Measurements from ENCODE around the gene ZFYVE28. TPM values are rescaled to one million over a fixed set of nuclear protein-coding genes. Genes with fewer than 3 reads are reported as not detected.

Gene ZFYVE28
- total and polyA plus RNA-seq, 2 experiments from 2014 or later: 4.6 to 9.6 TPM

DNA sequence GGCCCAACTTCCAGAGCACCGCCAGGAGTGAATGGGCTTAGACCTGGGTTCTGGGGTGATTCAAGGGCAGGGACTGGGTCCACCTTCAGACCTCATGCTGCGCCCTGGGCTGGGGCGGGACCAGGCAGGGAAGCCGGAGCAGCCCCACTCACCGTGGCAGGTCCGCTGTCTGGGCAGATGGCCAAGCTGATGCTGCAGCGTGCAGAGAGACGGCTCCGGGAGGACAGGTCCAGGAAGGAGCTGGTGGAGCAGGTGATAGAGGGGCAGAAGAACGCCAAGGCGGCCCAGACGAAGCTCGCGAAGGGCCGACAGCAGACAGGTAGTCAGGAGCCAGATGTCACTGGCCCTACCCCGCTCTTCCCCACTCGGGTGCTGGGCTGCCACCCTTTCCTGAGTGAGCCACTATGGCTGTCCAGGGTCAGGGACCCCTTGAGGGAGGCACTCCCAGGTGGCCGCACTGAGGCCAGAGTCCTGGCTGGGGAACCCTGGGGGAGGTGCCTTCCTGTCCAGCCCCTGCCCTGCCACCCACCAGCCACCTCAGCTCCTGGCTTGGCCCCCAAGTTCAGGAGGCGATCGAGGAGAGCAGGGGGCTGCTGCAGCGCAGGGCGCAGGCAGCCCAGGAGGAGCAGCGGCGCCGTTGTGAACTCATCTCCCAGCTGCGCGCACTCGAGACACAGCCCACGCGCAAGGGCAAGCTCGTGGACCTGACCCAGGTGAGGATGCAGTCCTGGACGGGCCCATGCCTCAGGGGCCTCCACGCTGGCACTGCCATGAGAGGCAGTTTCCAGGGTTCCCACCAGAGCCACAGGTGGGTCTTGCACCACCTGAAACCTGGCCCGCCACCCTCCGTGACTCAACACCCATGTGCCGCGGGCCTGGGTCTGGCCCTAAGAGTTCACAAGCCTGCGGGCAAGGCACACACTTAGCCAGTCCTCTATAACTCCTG, 40.4 kb upstream of the ZFYVE28 start:
- 76 to 78% methylated on average over 33 to 38 of the region's 38 CpGs for WGBS, 2 experiments (ENCODE audit: low coverage in 1 of 2, low lambda C conversion rate in 2 of 2, missing lambda C conversion rate in 2 of 2)
- H3K27ac ChIP-seq: no peak overlapping the region
- H3K4me2 ChIP-seq (ENCODE audit: unreplicated experiment): no peak overlapping the region
- no peak for DNase-seq
- H3K79me2 ChIP-seq (ENCODE audit: insufficient read depth): no peaks in the 10 kb centered on the region
- no peaks in the 10 kb centered on the region for H3K36me3 ChIP-seq (ENCODE audit: low read depth)
- no peaks in the 10 kb centered on the region for H4K20me1 ChIP-seq (ENCODE audit: insufficient read depth)
- H3K9me2 ChIP-seq (ENCODE audit: insufficient read depth): no peaks in the 10 kb centered on the region
- H3F3A ChIP-seq (ENCODE audit: insufficient read depth): no peaks in the 10 kb centered on the region
- H2AFZ ChIP-seq: no peak overlapping the region
- no peak for TF ChIP-seq EZH2phosphoT487 (IDR thresholded peaks at IDR 0.05; ENCODE audit: insufficient read depth, low read depth)
- no peak for TF ChIP-seq EZH2 (IDR thresholded peaks at IDR 0.05; ENCODE audit: insufficient read depth, poor library complexity, severe bottlenecking)
- H3K4me1 ChIP-seq (ENCODE audit: insufficient read depth): no peaks in the 10 kb centered on the region
- no peak overlapping the region for H3K4me3 ChIP-seq
- no peak overlapping the region for H3K9ac ChIP-seq
- no peaks in the 10 kb centered on the region for H3K27me3 ChIP-seq (replicated peaks; ENCODE audit: insufficient read depth)
- H3K9me3 ChIP-seq (ENCODE audit: low read depth): no peaks in the 10 kb centered on the region
- in situ Hi-C loops (cut with MboI): no loop called here

DNA sequence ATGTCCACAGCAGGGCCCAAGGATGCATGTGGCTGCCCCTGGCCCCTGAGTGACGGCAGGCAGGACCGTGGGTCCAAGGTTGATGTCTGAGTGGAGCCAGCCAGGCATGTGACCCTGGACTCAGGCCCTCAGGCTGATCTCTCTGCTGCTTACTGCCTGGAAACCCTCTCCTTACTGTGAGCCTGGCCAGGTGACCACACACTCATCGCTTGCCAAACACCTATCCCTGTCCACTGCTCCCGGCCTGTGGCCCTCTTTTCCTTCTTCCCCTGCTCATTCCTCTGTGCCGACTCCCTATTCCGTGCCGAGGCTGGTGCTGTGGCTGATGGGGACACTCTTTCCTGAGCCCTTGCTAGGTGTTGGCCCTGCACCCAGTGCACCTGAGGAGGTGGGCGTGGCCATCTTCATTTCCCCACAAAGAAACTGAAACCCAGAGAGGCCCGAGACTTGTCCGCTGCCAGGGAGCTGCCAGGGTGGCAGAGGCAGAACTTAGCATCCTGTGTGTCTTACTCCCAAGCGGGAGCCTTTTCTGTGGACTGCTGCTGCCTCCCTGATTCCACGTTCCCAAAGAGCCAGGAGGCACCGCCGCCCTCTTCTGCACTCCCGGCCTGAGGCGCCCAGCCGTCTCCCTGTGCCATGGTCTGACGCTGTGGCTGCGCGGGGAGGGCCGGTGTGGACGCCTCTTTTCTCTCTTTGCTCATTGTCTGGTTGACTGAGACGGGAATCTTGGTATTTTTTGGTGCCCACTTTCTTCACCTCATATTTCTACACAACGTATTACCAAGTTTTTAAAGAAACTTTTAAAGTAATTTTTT, 39.2 kb upstream of the ZFYVE28 start:
- no peak overlapping the region for H3K4me3 ChIP-seq
- no peak overlapping the region for H3K27ac ChIP-seq
- WGBS, 2 experiments (ENCODE audit: low coverage in 1 of 2, low lambda C conversion rate in 2 of 2, missing lambda C conversion rate in 2 of 2): 85 to 86% methylated on average over 22 to 24 of the region's 24 CpGs
- no peaks in the 10 kb centered on the region for H3K4me1 ChIP-seq (ENCODE audit: insufficient read depth)
- no peaks in the 10 kb centered on the region for H3K36me3 ChIP-seq (ENCODE audit: low read depth)
- TF ChIP-seq EZH2phosphoT487 (IDR thresholded peaks at IDR 0.05; ENCODE audit: insufficient read depth, low read depth) (no peak), EZH2 (IDR thresholded peaks at IDR 0.05; ENCODE audit: insufficient read depth, poor library complexity, severe bottlenecking) (no peak)
- in situ Hi-C loops (cut with MboI): no loop called here
- no peaks in the 10 kb centered on the region for H3K9me3 ChIP-seq (ENCODE audit: low read depth)
- DNase-seq: no peak
- no peak overlapping the region for H3K9ac ChIP-seq
- no peaks in the 10 kb centered on the region for H3K79me2 ChIP-seq (ENCODE audit: insufficient read depth)
- H2AFZ ChIP-seq: no peak overlapping the region
- no peaks in the 10 kb centered on the region for H3F3A ChIP-seq (ENCODE audit: insufficient read depth)
- no peaks in the 10 kb centered on the region for H4K20me1 ChIP-seq (ENCODE audit: insufficient read depth)
- no peaks in the 10 kb centered on the region for H3K9me2 ChIP-seq (ENCODE audit: insufficient read depth)
- H3K4me2 ChIP-seq (ENCODE audit: unreplicated experiment): no peak overlapping the region
- no peaks in the 10 kb centered on the region for H3K27me3 ChIP-seq (replicated peaks; ENCODE audit: insufficient read depth)

DNA sequence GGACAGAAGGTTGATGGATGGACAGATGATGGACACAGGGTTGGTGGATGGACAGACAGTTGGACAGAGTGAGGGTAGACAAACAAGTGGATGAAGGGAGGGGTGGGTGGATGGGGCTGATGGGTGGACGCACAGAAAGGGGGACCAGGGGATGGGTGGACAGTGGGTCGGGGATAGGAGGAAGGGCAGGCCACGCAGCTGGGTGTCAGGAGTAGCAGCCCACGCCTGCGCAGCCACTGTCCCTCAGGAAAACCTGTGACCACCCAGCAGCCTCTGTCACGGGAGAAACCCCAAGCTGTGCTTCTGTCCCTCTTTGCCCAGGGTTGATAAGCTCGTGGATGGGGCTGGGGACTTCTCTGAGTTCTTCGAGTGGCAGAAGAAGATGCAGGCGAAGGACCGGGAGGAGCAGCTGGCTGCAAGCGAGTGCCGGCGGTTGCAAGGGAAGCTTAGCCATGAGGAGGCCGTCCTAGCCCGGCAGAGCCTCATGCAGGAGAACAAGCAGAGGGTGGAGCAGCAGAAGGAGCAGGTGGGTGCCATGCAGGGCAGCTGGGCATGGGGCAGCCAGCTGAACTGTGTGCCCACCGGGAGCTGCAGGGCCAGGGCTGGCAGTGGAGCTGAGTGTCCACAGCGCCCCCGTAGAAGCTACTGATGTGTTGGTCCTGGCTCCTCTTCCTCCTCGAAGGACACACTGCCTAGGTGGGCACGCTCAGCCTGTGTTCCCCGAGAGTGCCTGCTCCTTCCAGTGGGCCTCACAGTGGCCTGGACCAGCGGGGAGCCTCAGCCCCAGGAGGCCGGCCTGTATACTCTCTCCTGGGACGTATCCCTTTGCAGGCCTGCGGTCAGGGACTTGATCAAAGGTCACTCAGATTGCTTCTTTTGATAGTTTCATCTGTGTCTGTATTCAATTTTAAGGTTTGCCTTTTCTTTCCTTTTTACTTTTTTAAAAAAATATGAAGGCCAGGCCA, 33.7 kb upstream of the ZFYVE28 start:
- 58 to 62% methylated on average over 22 to 25 of the region's 25 CpGs for WGBS, 2 experiments (ENCODE audit: low coverage in 1 of 2, low lambda C conversion rate in 2 of 2, missing lambda C conversion rate in 2 of 2)
- no peaks in the 10 kb centered on the region for H3K4me1 ChIP-seq (ENCODE audit: insufficient read depth)
- H3K9me3 ChIP-seq (ENCODE audit: low read depth): no peaks in the 10 kb centered on the region
- in situ Hi-C loops (cut with MboI): no loop called here
- H2AFZ ChIP-seq: no peak overlapping the region
- H3K9me2 ChIP-seq (ENCODE audit: insufficient read depth): no peaks in the 10 kb centered on the region
- no peaks in the 10 kb centered on the region for H3K27me3 ChIP-seq (replicated peaks; ENCODE audit: insufficient read depth)
- no peak for DNase-seq
- H3K27ac ChIP-seq: no peak overlapping the region
- no peaks in the 10 kb centered on the region for H3K36me3 ChIP-seq (ENCODE audit: low read depth)
- no peak overlapping the region for H3K4me3 ChIP-seq
- H4K20me1 ChIP-seq (ENCODE audit: insufficient read depth): no peaks in the 10 kb centered on the region
- no peak for TF ChIP-seq EZH2 (IDR thresholded peaks at IDR 0.05; ENCODE audit: insufficient read depth, poor library complexity, severe bottlenecking)
- no peaks in the 10 kb centered on the region for H3K79me2 ChIP-seq (ENCODE audit: insufficient read depth)
- no peak overlapping the region for H3K9ac ChIP-seq
- H3F3A ChIP-seq (ENCODE audit: insufficient read depth): no peaks in the 10 kb centered on the region
- H3K4me2 ChIP-seq (ENCODE audit: unreplicated experiment): no peak overlapping the region

DNA sequence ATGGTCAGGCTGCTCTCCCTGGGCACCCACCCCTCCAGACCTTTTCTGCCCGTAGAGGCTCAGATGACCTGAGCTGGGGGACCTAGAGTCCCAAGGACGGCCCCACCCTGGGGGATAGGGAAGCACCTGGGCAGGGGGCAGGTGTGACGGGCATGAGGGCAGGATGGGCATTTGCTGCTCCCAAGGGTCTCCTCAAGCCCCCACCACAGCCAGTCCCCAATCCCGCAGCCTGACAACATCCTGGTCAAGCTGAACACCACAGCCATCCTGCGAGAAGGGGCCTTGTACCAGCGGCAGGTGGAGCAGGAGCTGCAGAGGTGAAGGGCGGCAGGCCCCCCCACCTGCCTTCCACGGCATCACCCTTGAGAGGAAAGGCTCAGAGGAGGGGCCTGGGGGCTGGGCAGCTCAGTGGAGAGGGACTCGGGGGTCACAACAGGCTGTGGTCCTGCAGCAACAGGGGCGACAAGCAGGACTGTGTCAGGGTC, 32.6 kb upstream of the ZFYVE28 start:
- WGBS, 2 experiments (ENCODE audit: low coverage in 1 of 2, low lambda C conversion rate in 2 of 2, missing lambda C conversion rate in 2 of 2): 59 to 61% methylated on average over 10 of the region's 10 CpGs
- Histone ChIP-seq H3K9ac (no peak overlapping the region), H3K9me2 (ENCODE audit: insufficient read depth) (no peaks in the 10 kb centered on the region), H3K4me2 (ENCODE audit: unreplicated experiment) (no peak overlapping the region), H3K27ac (no peak overlapping the region), H3K9me3 (ENCODE audit: low read depth) (no peaks in the 10 kb centered on the region), H2AFZ (no peak overlapping the region), H3K4me1 (ENCODE audit: insufficient read depth) (no peaks in the 10 kb centered on the region), H4K20me1 (ENCODE audit: insufficient read depth) (no peaks in the 10 kb centered on the region), H3K4me3 (no peak overlapping the region), H3K79me2 (ENCODE audit: insufficient read depth) (no peaks in the 10 kb centered on the region), H3K36me3 (ENCODE audit: low read depth) (no peaks in the 10 kb centered on the region), H3K27me3 (replicated peaks; ENCODE audit: insufficient read depth) (no peaks in the 10 kb centered on the region), H3F3A (ENCODE audit: insufficient read depth) (no peaks in the 10 kb centered on the region)
- in situ Hi-C loops (cut with MboI): no loop called here
- no peak for DNase-seq
- TF ChIP-seq EZH2 (IDR thresholded peaks at IDR 0.05; ENCODE audit: insufficient read depth, poor library complexity, severe bottlenecking) (no peak), EZH2phosphoT487 (IDR thresholded peaks at IDR 0.05; ENCODE audit: insufficient read depth, low read depth) (no peak)
